K562 (cell line): ENCODE measurements around the gene JAKMIP1. TPM values are rescaled to one million over a fixed set of nuclear protein-coding genes. Genes with fewer than 3 reads are reported as not detected.

Source experiments
- ATAC-seq: fragments of 200-7000 bp; cut with Tn5 transposase; 3 replicates; pipeline ENCODE4 v1.9.1; 2020; ENCODE audit warnings: moderate library complexity
- BruUV-seq: library from RNA; stranded (reverse); fragments of 400-500 nt; replicated peaks from 2 replicates; lab custom pipeline; 2021; lab: Mats Ljungman, UMichigan
- CTCF ChIA-PET: fragments of 300-600 bp; formaldehyde crosslinking; extraction: SDS; loops from one replicate; lab custom pipeline; 2021; ENCODE audit warnings: low intra/inter-chr PET ratio; lab: Yijun Ruan, JAX
- POLR2A ChIA-PET: fragments of 300-600, 350-650 bp; sonication (Branson Sonifier 250); formaldehyde crosslinking; extraction: SDS; loops from one replicate; lab custom pipeline; 2021; ENCODE audit warnings: antibody characterized with exemption, inconsistent platforms; lab: Yijun Ruan, JAX
- DNase-seq, 4 experiments: peaks; one replicate each; pipeline versions ENCODE4 v3.0.0 to v3.0.0-alpha.2; 2011 to 2018; ENCODE audit warnings: low spot score in 3 of 4, mixed read lengths in 3 of 4; ENCODE audit errors: extremely low read depth in 1 of 4
- FAIRE-seq: peaks from 2 replicates; lab custom pipeline; 2011; peaks lifted over from hg19 to GRCh38; lab: Jason Lieb, UNC
- H2AFZ ChIP-seq: 2 replicates; pipeline ENCODE4 v1.6.0; 2011; ENCODE audit warnings: low read depth, low read length, control low read depth, inconsistent platforms
- H3K27ac ChIP-seq: fragments of 200-600 bp; 3 replicates; pipeline ENCODE4 v1.8.0; 2011; ENCODE audit warnings: low read depth, mild to moderate bottlenecking, control low read depth, inconsistent platforms, low read length, moderate library complexity, mixed read lengths; ENCODE audit errors: extremely low read depth
- H3K27me3 ChIP-seq, 2 experiments: fragments of 300-600 bp in 1 of 2; 2 replicates in 1 of 2; 3 replicates in 1 of 2; pipeline versions ENCODE4 v1.6.0 to v1.8.0; 2011; ENCODE audit warnings: inconsistent platforms in 2 of 2, low read length in 2 of 2, mild to moderate bottlenecking in 1 of 2, mixed read lengths in 1 of 2, moderate library complexity in 1 of 2; ENCODE audit not compliant: control insufficient read depth in 2 of 2, insufficient read depth in 2 of 2
- H3K36me3 ChIP-seq: fragments of 300-600 bp; 3 replicates; pipeline ENCODE4 v1.8.0; 2011; ENCODE audit warnings: mild to moderate bottlenecking, low read length, inconsistent platforms; ENCODE audit not compliant: control insufficient read depth, insufficient read depth
- H3K4me1 ChIP-seq, 2 experiments: fragments of 200-600 bp in 1 of 2; replicated peaks in 1 of 2; 2 replicates in 1 of 2; 3 replicates in 1 of 2; pipeline versions ENCODE4 v1.5.1 to v1.8.0; 2011; ENCODE audit warnings: inconsistent platforms in 2 of 2, low read length in 2 of 2, mild to moderate bottlenecking in 1 of 2, mixed read lengths in 1 of 2, moderate library complexity in 1 of 2; ENCODE audit not compliant: control insufficient read depth in 2 of 2, insufficient read depth in 2 of 2
- H3K4me2 ChIP-seq: 2 replicates; pipeline ENCODE4 v1.6.1; 2011; ENCODE audit warnings: low read length, control low read depth, inconsistent platforms, mixed read lengths; ENCODE audit not compliant: insufficient read depth
- H3K4me3 ChIP-seq: fragments of 200-600 bp; sonication (generic), shearing (Covaris generic); 2 replicates; pipeline ENCODE4 v1.5.1; 2016; ENCODE audit warnings: control low read depth, inconsistent platforms
- H3K79me2 ChIP-seq: fragments of 200-600 bp; 3 replicates; pipeline ENCODE4 v1.8.0; 2011; ENCODE audit warnings: low read length, inconsistent platforms; ENCODE audit not compliant: control insufficient read depth, insufficient read depth
- H3K9ac ChIP-seq, 2 experiments: 2 replicates each; pipeline versions ENCODE4 v1.6.0 to v1.6.1; 2011; ENCODE audit warnings: low read depth in 2 of 2, low read length in 2 of 2, control low read depth in 1 of 2, inconsistent platforms in 1 of 2, mild to moderate bottlenecking in 1 of 2, mixed read lengths in 1 of 2; ENCODE audit not compliant: insufficient read depth in 1 of 2
- H3K9me1 ChIP-seq: one replicate; pipeline ENCODE4 v1.6.0; 2011; ENCODE audit warnings: inconsistent platforms, mild to moderate bottlenecking, low read length, moderate library complexity; ENCODE audit not compliant: control insufficient read depth, insufficient read depth
- H3K9me3 ChIP-seq: replicated peaks from 2 replicates; pipeline ENCODE4 v1.5.1; 2011; ENCODE audit warnings: low read depth, low read length, inconsistent platforms; ENCODE audit not compliant: control insufficient read depth, insufficient read depth
- H4K20me1 ChIP-seq: replicated peaks from 2 replicates; pipeline ENCODE4 v1.6.1; 2011; ENCODE audit warnings: low read length, inconsistent platforms, mixed read lengths; ENCODE audit not compliant: control insufficient read depth, insufficient read depth
- ASH1L ChIP-seq: fragments of 450-650 bp; IDR thresholded peaks from 2 replicates; pipeline ENCODE4 v1.6.1; 2018; ENCODE audit warnings: borderline replicate concordance, mild to moderate bottlenecking, low read depth; ENCODE audit not compliant: partially characterized antibody
- PPARD ChIP-seq: fragments of 250-450 bp; sonication (Bioruptor Pico); IDR thresholded peaks from 2 replicates; pipeline ENCODE4 v1.8.0; 2022; ENCODE audit warnings: inconsistent platforms, mild to moderate bottlenecking, moderate library complexity
- SMAD3 ChIP-seq: fragments of 450-650 bp; formaldehyde crosslinking; conservative IDR thresholded peaks from 2 replicates; pipeline ENCODE4 v1.4.0; 2020; ENCODE audit warnings: mild to moderate bottlenecking
- SPI1 ChIP-seq: IDR thresholded peaks from 2 replicates; pipeline ENCODE4 v1.6.1; 2011; ENCODE audit warnings: low read depth, low read length, control low read depth, borderline replicate concordance
- TARDBP ChIP-seq: fragments of 450-650 bp; IDR thresholded peaks from 2 replicates; pipeline ENCODE4 v1.6.1; 2016
- ZNF134 ChIP-seq: fragments of 250-450 bp; sonication (Bioruptor Pico); conservative IDR thresholded peaks from 2 replicates; pipeline ENCODE4 v1.4.0; 2020
- ZNF431 ChIP-seq: sonication (generic); formaldehyde crosslinking; IDR thresholded peaks from 2 replicates; pipeline ENCODE4 v1.8.0; 2022; ENCODE audit warnings: mild to moderate bottlenecking, missing genetic modification reagents
- ZNF707 ChIP-seq: fragments of 250-450 bp; sonication (Bioruptor Pico); conservative IDR thresholded peaks from 2 replicates; pipeline ENCODE4 v1.8.0; 2022; ENCODE audit warnings: inconsistent platforms, mild to moderate bottlenecking, moderate library complexity
- WGBS: fragments of 100-300 bp; shearing (Covaris generic); methylation state at CpG from one replicate; pipeline ENCODE4 v1.1.6; 2016; ENCODE audit warnings: low coverage, mixed read lengths; ENCODE audit not compliant: insufficient coverage; ENCODE audit errors: missing lambda C conversion rate; 5-methylcytosine and 5-hydroxymethylcytosine counted together
- in situ Hi-C: fragments of 300-500 bp; cut with MboI; formaldehyde crosslinking; loops from 4 replicates; pipeline ENCODE4 v1.15.0; 2018; ENCODE audit warnings: inconsistent platforms, mixed read lengths
- intact Hi-C: fragments of 100-400 bp; cut with micrococcal nuclease; formaldehyde crosslinking; loops from 2 replicates; pipeline ENCODE4 v1.14.2; 2022
- polyA plus RNA-seq, 8 experiments: library from polyadenylated mRNA; depleted of rRNA in 4 of 8; stranded (reverse) in 5 of 8; unstranded in 3 of 8; fragments of >200 nt; fragmentation: Nextera tagmentation in 2 of 8; fragmentation: Illumina TruSeq in 1 of 8; extraction: Ambion mirVana in 2 of 8; extraction: Trizol in 1 of 8; gene quantifications; 2 replicates each; pipeline versions ENCODE4 v1.2.1 to v1.2.3, GENCODE V29; 2011 to 2014; ENCODE audit warnings: inconsistent platforms in 1 of 8, missing spikeins in 1 of 8
- total RNA-seq, 7 experiments: library from RNA; depleted of rRNA in 6 of 7; stranded (reverse); fragments of >200 nt in 6 of 7; fragmentation: Illumina TruSeq in 2 of 7; extraction: Trizol in 2 of 7; gene quantifications; 2 replicates each; pipeline versions ENCODE4 v1.2.1 to v1.2.3, GENCODE V29; 2011 to 2021; ENCODE audit warnings: low replicate concordance in 1 of 7

Gene JAKMIP1
- total and polyA plus RNA-seq, 9 of the 15 experiments (the other 6 are each of a cell fraction or from before 2014, with no cell fraction given): not detected

GRCh38 chr4:6018331-6018730 lies 182.0 kb downstream of the JAKMIP1 start, which contains the start of gene C4orf50:
Gene C4orf50 (minus strand): TSS chr4:6018431.
- TF ChIP-seq SMAD3 (CRISPR knock-in tag) (no peak), ZNF431 (CRISPR knock-in tag) (no peak), SPI1 (no peak), TARDBP (no peak), ZNF707 (CRISPR knock-in tag) (no peak), ZNF134 (CRISPR knock-in tag) (no peak), ASH1L (no peak), PPARD (no peak)
- ATAC-seq (no peak), DNase-seq (no peak), FAIRE-seq (no peak)
- Histone ChIP-seq H3K79me2 (no peaks in the 10 kb centered on the region), H3K4me2 (no peak within 1 kb of the TSS), H3K4me1 (no peaks in the 10 kb centered on the region), H3K27me3 (peaks cover 8 to 55% of the 10 kb centered on the region in 2 experiments; a peak in 3 of 5 replicates), H3K4me3 (no peak within 1 kb of the TSS), H3K27ac (no peak within 1 kb of the TSS), H3K9me3 (no peaks in the 10 kb centered on the region), H2AFZ (no peak within 1 kb of the TSS), H3K36me3 (no peaks in the 10 kb centered on the region), H3K9ac (no peak within 1 kb of the TSS; a peak in 1 of 4 replicates), H3K9me1 (no peaks in the 10 kb centered on the region), H4K20me1 (no peaks in the 10 kb centered on the region; the same call in none of the 2 replicates)
- WGBS: 0% methylated on average over 8 of the region's 8 CpGs
- ChIA-PET POLR2A (no interaction called here), CTCF (interaction anchor here (0.6 kb wide), 1 partner anchor 249 kb away, joined by 3 read pairs; no protein-coding TSS in a partner anchor)
- no TSS peak for BruUV-seq
- in situ Hi-C loops: no loop called here
- intact Hi-C loops: no loop called here
